ENCODE measurements around the gene IGSF23. TPM values are rescaled to one million over a fixed set of nuclear protein-coding genes. Genes with fewer than 3 reads are reported as not detected.
"Not testable (repeated sequence)": the region's sequence is repeated elsewhere in the genome, so short reads cannot be mapped to it uniquely, and the experiment has no call there.

IGSF23 gene
- total RNA-seq, 1 experiment from 2014 or later = not detected

GRCh38 chr19:44609219-44609618 is 4.1 kb upstream of the IGSF23 start:
- no peaks in the 10 kb centered on the region for H3K9me3 Mint-ChIP-seq (ENCODE audit: low read depth, unreplicated experiment)
- peaks cover 7% of the 10 kb centered on the region for H3K36me3 Mint-ChIP-seq (ENCODE audit: insufficient read depth, unreplicated experiment)
- CTCF ChIA-PET = no interaction called here
- no peak for DNase-seq
- no peak for TF ChIP-seq CTCF (IDR thresholded peaks at IDR 0.05; ENCODE audit: unreplicated experiment)
- H3K27ac Mint-ChIP-seq (ENCODE audit: unreplicated experiment) = no peak overlapping the region
- no TSS peak for BruUV-seq (replicated peaks)
- H3K4me1 Mint-ChIP-seq (ENCODE audit: low read depth, unreplicated experiment) = peaks cover 37% of the 10 kb centered on the region
- no peaks in the 10 kb centered on the region for H3K27me3 Mint-ChIP-seq (ENCODE audit: unreplicated experiment)
- intact Hi-C loops (cut with micrococcal nuclease; ENCODE audit: unreplicated experiment) = no loop called here
- no peak overlapping the region for H3K4me3 Mint-ChIP-seq (ENCODE audit: low read depth, unreplicated experiment)

- not testable (repeated sequence) for DNase-seq
- peaks cover 11% of the 10 kb centered on the region for H3K36me3 Mint-ChIP-seq (ENCODE audit: insufficient read depth, unreplicated experiment)
Observed at GRCh38 chr19:44610497-44610896, 2.9 kb upstream of the IGSF23 start.

GRCh38 chr19:44611812-44612295 is 1.5 kb upstream of the IGSF23 start:
- no peak for DNase-seq
- BruUV-seq (replicated peaks) = no TSS peak
- H3K27me3 Mint-ChIP-seq (ENCODE audit: unreplicated experiment) = no peaks in the 10 kb centered on the region
- no peaks in the 10 kb centered on the region for H3K9me3 Mint-ChIP-seq (ENCODE audit: low read depth, unreplicated experiment)
- no peak overlapping the region for H3K27ac Mint-ChIP-seq (ENCODE audit: unreplicated experiment)
- no peak overlapping the region for H3K4me3 Mint-ChIP-seq (ENCODE audit: low read depth, unreplicated experiment)
- H3K4me1 Mint-ChIP-seq (ENCODE audit: low read depth, unreplicated experiment) = peaks cover 33% of the 10 kb centered on the region
- intact Hi-C loops (cut with micrococcal nuclease; ENCODE audit: unreplicated experiment) = no loop called here
- CTCF ChIA-PET = interaction anchor here (1.7 to 1.8 kb wide), 2 partner anchors 20 to 43 kb away, joined by 3 to 4 read pairs; no protein-coding TSS in a partner anchor
- H3K36me3 Mint-ChIP-seq (ENCODE audit: insufficient read depth, unreplicated experiment) = peaks cover 11% of the 10 kb centered on the region
- TF ChIP-seq CTCF (IDR thresholded peaks at IDR 0.05; ENCODE audit: unreplicated experiment) = no peak

More at GRCh38 chr19:44610497-44610896, 2.9 kb upstream of the IGSF23 start:
- H3K4me1 Mint-ChIP-seq (ENCODE audit: low read depth, unreplicated experiment) = peaks cover 37% of the 10 kb centered on the region
- H3K4me3 Mint-ChIP-seq (ENCODE audit: low read depth, unreplicated experiment); H3K27ac Mint-ChIP-seq (ENCODE audit: unreplicated experiment); BruUV-seq (replicated peaks); H3K27me3 Mint-ChIP-seq (ENCODE audit: unreplicated experiment); intact Hi-C loops (cut with micrococcal nuclease; ENCODE audit: unreplicated experiment); CTCF ChIA-PET; H3K9me3 Mint-ChIP-seq (ENCODE audit: low read depth, unreplicated experiment): not testable (repeated sequence)

- TF ChIP-seq CTCF (IDR thresholded peaks at IDR 0.05; ENCODE audit: unreplicated experiment) = no peak
- no peak overlapping the region for H3K4me3 Mint-ChIP-seq (ENCODE audit: low read depth, unreplicated experiment)
- no TSS peak for BruUV-seq (replicated peaks)
- no peaks in the 10 kb centered on the region for H3K9me3 Mint-ChIP-seq (ENCODE audit: low read depth, unreplicated experiment)
- H3K27me3 Mint-ChIP-seq (ENCODE audit: unreplicated experiment) = no peaks in the 10 kb centered on the region
- H3K27ac Mint-ChIP-seq (ENCODE audit: unreplicated experiment) = no peak overlapping the region
- CTCF ChIA-PET = no interaction called here
- no peak for DNase-seq
- H3K4me1 Mint-ChIP-seq (ENCODE audit: low read depth, unreplicated experiment) = peaks cover 20% of the 10 kb centered on the region
- peaks cover 4% of the 10 kb centered on the region for H3K36me3 Mint-ChIP-seq (ENCODE audit: insufficient read depth, unreplicated experiment)
- intact Hi-C loops (cut with micrococcal nuclease; ENCODE audit: unreplicated experiment) = no loop called here
Observed at GRCh38 chr19:44614313-44614712, 950 bp downstream of the IGSF23 start.

- intact Hi-C loops (cut with micrococcal nuclease; ENCODE audit: unreplicated experiment) = no loop called here
- H3K27me3 Mint-ChIP-seq (ENCODE audit: unreplicated experiment) = no peaks in the 10 kb centered on the region
- no peak overlapping the region for H3K27ac Mint-ChIP-seq (ENCODE audit: unreplicated experiment)
- no peak for DNase-seq
- BruUV-seq (replicated peaks) = no TSS peak
- CTCF ChIA-PET = interaction anchor here (0.6 to 0.9 kb wide), 2 partner anchors 8 to 732 kb away, joined by 3 read pairs; partner anchors contain the start of gene ZNF404
- no peak for TF ChIP-seq CTCF (IDR thresholded peaks at IDR 0.05; ENCODE audit: unreplicated experiment)
- peaks cover 17% of the 10 kb centered on the region for H3K4me1 Mint-ChIP-seq (ENCODE audit: low read depth, unreplicated experiment)
- H3K4me3 Mint-ChIP-seq (ENCODE audit: low read depth, unreplicated experiment) = no peak overlapping the region
- H3K9me3 Mint-ChIP-seq (ENCODE audit: low read depth, unreplicated experiment) = no peaks in the 10 kb centered on the region
- peaks cover 4% of the 10 kb centered on the region for H3K36me3 Mint-ChIP-seq (ENCODE audit: insufficient read depth, unreplicated experiment)
Observed at GRCh38 chr19:44615863-44616247, 2.5 kb downstream of the IGSF23 start.

Measured in Calu3 (cell line).